Right renal pelvis (tissue), 4 donors: ENCODE measurements around the gene ENDOU. TPM values are rescaled to one million over a fixed set of nuclear protein-coding genes. Genes with fewer than 3 reads are reported as not detected.
A peak's percentile ranks its signal among the peaks of the same experiment; 100 is the strongest.
"Not testable (repeated sequence)": the region's sequence is repeated elsewhere in the genome, so short reads cannot be mapped to it uniquely, and the experiment has no call there.

Experiments
- DNase-seq, 4 donors: peaks; one replicate each; pipeline ENCODE4 v3.0.0-alpha.2; 2013; ENCODE audit warnings: low read depth in 4 of 4, low spot score in 3 of 4, missing footprints in 1 of 4
- polyA plus RNA-seq, 4 donors: library from polyadenylated mRNA; unstranded; fragments of 120-200 nt; gene quantifications; one replicate each; pipeline ENCODE4 v1.2.1, GENCODE V29; 2013; ENCODE audit not compliant: insufficient read length in 4 of 4

Gene ENDOU
- polyA plus RNA-seq, 4 donors, result 0.17 to 0.42 (median 0.40) TPM

GRCh38 chr12:47700263-47700662 lies 25.0 kb downstream of the ENDOU start:
- DNase-seq, result no peak

- no peak for DNase-seq
Observed at GRCh38 chr12:47698631-47699030, 26.7 kb downstream of the ENDOU start.

GRCh38 chr12:47698055-47698454 lies 27.2 kb downstream of the ENDOU start:
- no peak for DNase-seq

- DNase-seq, result no peak
Observed at GRCh38 chr12:47689215-47689614, 36.1 kb downstream of the ENDOU start.

- DNase-seq, result no peak
Observed at GRCh38 chr12:47687636-47688035, 37.7 kb downstream of the ENDOU start.

GRCh38 chr12:47686645-47687240 lies 38.5 kb downstream of the ENDOU start:
- peak in 1 of 4 donors; percentile 15 for DNase-seq

- no peak for DNase-seq
Observed at GRCh38 chr12:47679785-47680184, 45.5 kb downstream of the ENDOU start.

- DNase-seq, result no peak
Observed at GRCh38 chr12:47672068-47672467, 53.2 kb downstream of the ENDOU start.

- DNase-seq, result not testable (repeated sequence)
Observed at GRCh38 chr12:47667935-47668334, 57.4 kb downstream of the ENDOU start.

Other genes with a start within 250 kb of the ENDOU start
- gene RPAP3, start 19.5 kb downstream of the ENDOU start, polyA plus RNA-seq, result 10 to 100 TPM; 44.9 to 52.4 (median 51.2) TPM
- 10 to 100 TPM; 56.7 to 94.3 (median 64.8) TPM for gene RAPGEF3, start 33.4 kb upstream of the ENDOU start, polyA plus RNA-seq
- 10 to 100 TPM; 53.7 to 63.0 (median 58.3) TPM for gene SLC48A1, start 47.7 kb upstream of the ENDOU start, polyA plus RNA-seq
- gene HDAC7, start 94.4 kb upstream of the ENDOU start, polyA plus RNA-seq, result 10 to 100 TPM; 74.5 to 93.2 (median 80.1) TPM
- gene VDR, start 179.5 kb upstream of the ENDOU start, polyA plus RNA-seq, result 1 to 10 TPM; 3.5 to 5.8 (median 4.0) TPM
- 100 to 1,000 TPM; 122 to 138 (median 132) TPM for gene TMEM106C, start 238.1 kb upstream of the ENDOU start, polyA plus RNA-seq